Activated CD4-positive, alpha-beta T cell treated with anti-CD3 and anti-CD28 coated beads, Interleukin-2, amount 10 ng/mL, durations not matched to agents 7 days and 5 days (primary cell): ENCODE data around the gene LBX1. TPM values are rescaled to one million over a fixed set of nuclear protein-coding genes. Genes with fewer than 3 reads are reported as not detected.
A peak's percentile ranks its signal among the peaks of the same experiment; 100 is the strongest.

Experiments
- CTCF ChIA-PET: fragments of 350-600 bp; sonication (Branson Sonifier 250); formaldehyde crosslinking; loops from one replicate; lab custom pipeline; 2021; ENCODE audit warnings: antibody characterized with exemption; lab: Charles Lee
- POLR2A ChIA-PET: fragments of 350-600 bp; sonication (Branson Sonifier 250); formaldehyde crosslinking; loops from one replicate; lab custom pipeline; 2021; ENCODE audit warnings: antibody characterized with exemption; lab: Charles Lee
- DNase-seq: peaks from one replicate; pipeline ENCODE4 v3.0.0-alpha.2; 2020
- H3K27ac Mint-ChIP-seq: one replicate; pipeline ENCODE4 v1.8.0; 2021; ENCODE audit warnings: mild to moderate bottlenecking, moderate library complexity, mixed read lengths
- H3K27me3 Mint-ChIP-seq: one replicate; pipeline ENCODE4 v1.8.0; 2021; ENCODE audit warnings: mixed read lengths
- H3K36me3 Mint-ChIP-seq: one replicate; pipeline ENCODE4 v1.8.0; 2021; ENCODE audit warnings: low read depth, mixed read lengths
- H3K4me1 Mint-ChIP-seq: one replicate; pipeline ENCODE4 v1.8.0; 2021; ENCODE audit warnings: mixed read lengths
- H3K4me3 Mint-ChIP-seq: one replicate; pipeline ENCODE4 v1.8.0; 2021; ENCODE audit warnings: mild to moderate bottlenecking, moderate library complexity, mixed read lengths
- H3K9me3 Mint-ChIP-seq: one replicate; pipeline ENCODE4 v1.8.0; 2021; ENCODE audit warnings: mixed read lengths
- total RNA-seq, 2 experiments: library from RNA; stranded (reverse); gene quantifications; one replicate each; pipeline ENCODE4 v1.2.3, GENCODE V29; 2021

The LBX1 gene
- total RNA-seq, 2 experiments from 2014 or later = not detected

DNA sequence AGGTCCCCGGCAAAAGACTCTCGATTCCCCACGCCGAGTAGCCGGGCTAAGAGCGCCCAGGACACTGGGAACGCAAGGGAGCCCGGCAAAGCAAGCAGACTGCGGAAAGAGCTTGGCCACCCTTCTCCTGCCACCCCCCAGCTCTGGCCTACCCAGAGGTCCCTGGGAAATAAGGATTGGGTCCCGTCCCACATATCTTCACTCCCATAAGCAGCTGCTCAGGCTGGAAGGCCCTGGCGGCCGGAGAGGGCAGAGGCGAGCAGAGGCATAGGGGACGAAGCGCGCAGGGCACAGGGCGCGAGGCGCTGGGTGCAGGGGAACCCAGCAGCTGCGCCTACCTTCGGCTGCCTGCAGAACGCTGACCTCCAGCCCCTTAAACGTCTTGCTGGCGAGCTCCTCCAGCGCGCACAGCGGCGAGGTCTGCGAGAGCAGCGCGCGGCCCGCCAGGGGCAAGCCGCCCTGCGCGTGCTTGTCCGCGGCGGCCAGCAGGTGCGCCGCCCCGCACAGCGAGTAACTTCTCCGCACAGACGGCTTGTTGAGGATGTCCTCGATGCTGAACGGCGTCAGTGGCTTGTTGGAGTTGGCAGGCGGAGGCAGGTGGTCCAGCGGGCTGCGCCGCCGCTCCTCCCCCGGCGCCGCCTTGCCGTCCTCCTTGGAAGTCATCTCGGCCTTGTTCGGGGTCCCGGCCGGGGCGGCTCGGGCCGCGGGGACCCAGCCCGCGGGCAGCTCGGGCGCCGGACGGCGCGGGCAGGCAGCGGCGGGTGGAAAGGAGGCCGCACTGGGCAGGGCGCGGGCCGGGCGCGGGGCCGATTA, 904 bp downstream of the LBX1 start:
- ChIA-PET POLR2A (no interaction called here), CTCF (interaction anchor here (1.0 to 3.1 kb wide), 2 partner anchors 9 to 14 kb away, joined by 3 to 15 read pairs; no protein-coding TSS in a partner anchor)
- Mint-ChIP-seq H3K4me3 (peak overlapping the region; percentile 37), H3K36me3 (peaks cover 7% of the 10 kb centered on the region), H3K27me3 (peaks cover 74% of the 10 kb centered on the region), H3K4me1 (peaks cover 30% of the 10 kb centered on the region), H3K9me3 (no peaks in the 10 kb centered on the region), H3K27ac (peak overlapping the region; percentile 77)
- DNase-seq = no peak

DNA sequence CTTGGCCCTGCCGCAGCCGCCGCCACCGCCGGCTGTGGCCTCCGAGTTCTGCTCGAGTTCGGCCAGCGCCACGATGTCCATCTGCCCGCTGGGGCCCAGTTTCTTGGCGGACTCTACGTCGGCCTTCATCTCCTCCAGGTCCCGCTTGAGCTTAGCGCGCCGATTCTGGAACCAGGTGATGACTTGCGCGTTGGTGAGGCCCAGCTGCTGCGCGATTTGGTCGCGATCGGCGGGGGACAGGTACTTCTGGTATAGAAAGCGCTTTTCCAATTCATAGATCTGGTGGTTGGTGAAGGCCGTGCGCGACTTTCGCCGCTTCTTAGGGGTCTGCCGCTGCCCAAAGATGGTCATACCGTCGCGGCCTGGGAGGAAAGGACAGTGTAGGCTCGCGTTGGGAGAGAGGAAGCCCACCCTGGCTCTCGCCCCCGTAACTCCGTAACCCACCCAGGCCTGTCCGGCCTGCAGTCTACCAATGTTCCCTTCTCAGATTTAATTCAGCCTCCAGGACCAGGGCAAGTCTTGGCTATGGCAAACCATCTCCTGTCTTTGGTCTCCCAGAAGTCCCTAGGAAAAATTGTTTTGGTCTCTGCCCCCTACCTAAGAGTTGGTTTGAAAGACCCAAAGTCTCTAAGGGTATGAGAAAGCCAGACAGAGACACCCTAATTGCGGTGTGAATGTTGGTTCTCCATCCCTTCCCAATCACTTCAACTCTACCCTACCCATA, 1.7 kb downstream of the LBX1 start:
- no peak for DNase-seq
- ChIA-PET CTCF (interaction anchor here (1.0 to 3.1 kb wide), 2 partner anchors 8 to 13 kb away, joined by 3 to 15 read pairs; no protein-coding TSS in a partner anchor), POLR2A (no interaction called here)
- Mint-ChIP-seq H3K27me3 (peaks cover 73% of the 10 kb centered on the region), H3K4me3 (peak overlapping the region; percentile 37), H3K9me3 (no peaks in the 10 kb centered on the region), H3K27ac (peak overlapping the region; percentile 77), H3K4me1 (peaks cover 31% of the 10 kb centered on the region), H3K36me3 (peaks cover 7% of the 10 kb centered on the region)

DNA sequence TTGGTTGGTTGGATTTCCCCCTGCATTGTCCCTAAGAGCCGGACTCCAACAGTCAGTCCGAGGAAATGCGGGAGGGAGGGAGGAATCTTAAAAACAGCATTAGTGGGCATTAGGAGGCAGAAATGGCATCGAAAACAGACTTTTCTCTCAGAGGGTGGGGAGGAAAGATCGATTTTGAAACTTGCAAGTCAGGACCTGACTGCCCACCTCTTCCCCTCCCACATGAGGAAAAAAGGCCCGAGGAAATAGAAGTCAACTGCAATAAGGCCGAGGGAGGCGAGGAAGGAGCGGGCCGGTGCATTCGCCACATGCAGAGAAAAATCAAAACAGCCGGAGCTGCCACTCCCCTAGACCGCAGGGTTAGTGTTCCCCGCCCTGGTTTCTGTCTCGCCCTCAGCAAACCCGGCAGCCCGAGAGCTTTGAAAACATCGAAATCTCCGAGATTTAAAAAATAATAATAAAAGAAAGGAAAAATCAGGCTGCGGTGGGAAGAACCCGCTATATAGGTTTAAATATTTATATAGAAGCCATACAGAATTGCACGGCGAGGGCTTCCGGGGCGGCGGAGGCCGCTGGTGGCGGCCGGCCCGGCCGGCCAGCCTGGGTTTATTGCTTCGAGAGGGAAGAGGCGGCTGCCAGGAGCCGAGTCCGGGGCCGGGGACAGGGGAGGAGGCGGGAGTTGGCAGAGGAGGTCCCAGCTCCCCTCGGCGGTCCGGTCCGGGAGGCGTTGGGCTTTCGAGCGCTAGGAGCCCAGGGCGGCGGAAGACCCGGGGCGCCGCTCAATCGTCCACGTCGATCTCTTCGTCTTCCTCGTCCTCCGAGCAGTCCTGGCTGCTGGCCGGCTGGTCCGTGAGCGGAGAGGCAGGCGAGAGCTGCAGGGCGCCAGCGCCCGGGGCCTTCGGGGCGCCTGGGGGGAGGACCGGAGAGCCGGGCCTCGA, 2.5 kb downstream of the LBX1 start:
- H3K27me3 Mint-ChIP-seq = peaks cover 73% of the 10 kb centered on the region
- H3K4me1 Mint-ChIP-seq = peaks cover 35% of the 10 kb centered on the region
- DNase-seq = peak; percentile 27
- H3K36me3 Mint-ChIP-seq = peaks cover 7% of the 10 kb centered on the region
- peak overlapping the region; percentile 72 for H3K27ac Mint-ChIP-seq
- POLR2A ChIA-PET = no interaction called here
- H3K4me3 Mint-ChIP-seq = peak overlapping the region; percentile 47
- CTCF ChIA-PET = interaction anchor here (3.1 kb wide), 1 partner anchor 12 kb away, joined by 15 read pairs; no protein-coding TSS in a partner anchor
- H3K9me3 Mint-ChIP-seq = no peaks in the 10 kb centered on the region

DNA sequence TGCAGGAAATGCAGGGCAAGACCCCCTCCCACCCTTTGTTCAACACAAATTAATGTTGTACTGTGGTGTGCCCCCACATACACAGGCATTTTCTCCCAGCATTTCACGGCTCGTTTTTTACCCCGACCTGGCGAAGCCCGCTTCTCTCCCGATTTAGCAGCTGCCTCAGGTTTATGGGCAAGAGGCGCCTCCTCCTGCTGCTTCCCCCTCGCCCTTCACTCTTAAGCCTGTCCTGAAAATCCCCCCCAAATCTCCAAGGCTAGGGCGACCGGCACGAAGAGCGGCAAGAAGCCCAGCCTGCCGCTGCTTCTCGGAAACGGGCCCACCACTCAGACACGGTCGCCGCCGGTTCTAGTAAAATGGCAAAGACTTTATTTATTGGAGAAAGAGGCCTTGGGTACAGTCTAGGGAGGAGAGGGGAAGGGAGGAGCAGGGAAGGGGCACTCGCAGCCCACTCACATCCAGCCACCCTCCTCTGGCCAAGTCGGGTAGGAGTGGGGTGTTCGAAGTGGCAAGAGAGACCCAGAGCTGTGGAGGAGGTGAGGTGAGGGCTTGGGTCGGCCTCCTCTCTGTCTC, 3.3 kb downstream of the LBX1 start:
- no peak for DNase-seq
- Mint-ChIP-seq H3K27ac (peak overlapping the region; percentile 72), H3K4me1 (peaks cover 39% of the 10 kb centered on the region), H3K4me3 (peak overlapping the region; percentile 34), H3K27me3 (peaks cover 73% of the 10 kb centered on the region), H3K36me3 (peaks cover 7% of the 10 kb centered on the region), H3K9me3 (no peaks in the 10 kb centered on the region)
- CTCF ChIA-PET = no interaction called here
- POLR2A ChIA-PET = no interaction called here

DNA sequence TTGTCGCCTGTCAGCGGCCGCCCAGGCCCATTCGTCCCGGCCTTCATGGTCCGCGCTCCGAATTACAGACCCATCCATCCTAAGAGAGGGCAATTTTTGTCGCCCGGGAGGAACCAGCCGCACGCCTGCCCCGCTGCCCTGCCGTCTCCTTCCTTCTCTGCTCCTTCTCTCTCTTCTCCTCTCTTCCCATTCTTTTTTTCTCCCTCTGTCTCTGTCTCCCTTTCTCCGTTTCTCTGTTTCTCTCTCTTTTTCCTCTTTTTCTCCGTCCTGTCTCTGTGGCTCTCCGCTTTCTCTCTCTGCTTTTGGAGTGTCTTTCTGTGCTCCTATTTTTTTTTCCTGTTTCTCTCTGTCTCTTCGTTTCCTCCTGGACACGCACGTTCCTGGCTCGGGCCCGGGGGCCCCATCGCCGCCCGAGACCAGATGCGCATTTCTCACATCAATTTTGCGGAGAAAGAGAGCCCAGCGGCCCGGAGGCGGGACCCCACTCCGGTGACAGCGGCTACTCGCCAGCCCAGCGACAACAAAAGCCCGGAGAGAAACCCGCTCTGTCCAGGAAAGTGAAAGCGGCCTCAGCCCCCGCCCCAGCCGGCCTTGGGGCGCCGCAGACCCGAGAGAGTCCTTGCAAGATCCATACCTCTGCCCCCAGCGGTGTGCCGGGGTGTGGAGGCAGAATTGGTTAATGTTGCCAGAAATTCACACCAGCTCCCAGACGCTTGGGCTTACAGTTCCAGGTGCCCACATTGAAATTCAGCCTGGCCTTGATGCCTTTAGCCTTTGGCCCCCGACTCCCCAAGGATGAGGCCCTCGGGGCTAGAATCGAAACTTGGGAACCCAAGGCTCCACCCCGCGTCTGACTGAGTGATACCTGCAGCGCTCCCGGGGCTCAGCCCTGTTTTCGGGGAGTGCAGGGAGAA, 4.1 kb downstream of the LBX1 start:
- Mint-ChIP-seq H3K4me1 (peaks cover 36% of the 10 kb centered on the region), H3K27me3 (peaks cover 74% of the 10 kb centered on the region), H3K9me3 (no peaks in the 10 kb centered on the region), H3K27ac (peak overlapping the region; percentile 78), H3K4me3 (peak overlapping the region; percentile 32), H3K36me3 (peaks cover 5% of the 10 kb centered on the region)
- POLR2A ChIA-PET = no interaction called here
- no peak for DNase-seq
- CTCF ChIA-PET = no interaction called here

DNA sequence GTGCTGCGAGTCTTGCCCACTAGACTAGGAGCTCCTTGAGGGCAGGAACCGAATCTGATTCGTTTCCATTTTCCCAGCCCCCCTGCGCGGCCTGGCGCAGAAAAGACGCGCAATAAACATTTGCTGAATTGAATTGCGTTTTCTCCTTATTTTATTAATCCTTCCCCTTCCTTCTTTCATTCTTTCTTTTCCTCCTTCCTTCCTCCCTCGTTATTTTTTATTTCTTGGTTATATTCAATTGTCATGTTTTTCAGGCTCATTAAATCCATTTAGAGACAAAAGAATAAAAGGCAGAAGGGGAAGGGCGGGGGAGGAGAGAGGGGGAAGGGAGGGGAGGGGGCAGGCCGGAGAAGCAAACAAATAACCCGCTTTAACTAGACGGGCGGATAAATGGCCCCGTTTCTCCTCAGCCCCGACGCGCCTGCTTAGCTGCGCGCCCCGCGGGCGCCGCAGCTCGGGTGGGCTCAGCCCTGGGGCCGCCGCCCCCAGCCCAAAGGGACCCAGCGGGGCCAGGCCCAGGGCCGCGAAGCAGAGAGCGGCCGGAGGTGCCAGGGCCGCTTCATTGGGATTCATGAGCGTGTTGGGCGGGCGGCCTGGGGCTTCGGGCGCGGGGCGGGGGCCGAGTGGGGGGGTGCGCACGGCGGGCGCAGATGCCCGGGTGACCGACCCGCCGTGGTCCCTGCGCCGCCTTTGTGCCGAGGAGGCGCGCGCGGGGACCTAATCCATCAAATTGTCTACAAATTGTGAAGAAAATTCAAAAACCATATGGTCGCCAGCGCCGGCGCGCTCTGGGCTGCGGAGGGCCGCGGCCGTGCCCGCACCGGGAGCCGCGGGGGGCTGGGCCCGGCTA, 5.0 kb downstream of the LBX1 start:
- CTCF ChIA-PET = interaction anchor here (0.8 to 1.4 kb wide), 4 partner anchors 10 to 90 kb away, joined by 3 to 6 read pairs (median 3); no protein-coding TSS in a partner anchor
- Mint-ChIP-seq H3K27ac (peak overlapping the region; percentile 62), H3K27me3 (peaks cover 79% of the 10 kb centered on the region), H3K4me1 (peaks cover 36% of the 10 kb centered on the region), H3K4me3 (no peak overlapping the region), H3K36me3 (peaks cover 5% of the 10 kb centered on the region), H3K9me3 (no peaks in the 10 kb centered on the region)
- no peak for DNase-seq
- POLR2A ChIA-PET = no interaction called here

DNA sequence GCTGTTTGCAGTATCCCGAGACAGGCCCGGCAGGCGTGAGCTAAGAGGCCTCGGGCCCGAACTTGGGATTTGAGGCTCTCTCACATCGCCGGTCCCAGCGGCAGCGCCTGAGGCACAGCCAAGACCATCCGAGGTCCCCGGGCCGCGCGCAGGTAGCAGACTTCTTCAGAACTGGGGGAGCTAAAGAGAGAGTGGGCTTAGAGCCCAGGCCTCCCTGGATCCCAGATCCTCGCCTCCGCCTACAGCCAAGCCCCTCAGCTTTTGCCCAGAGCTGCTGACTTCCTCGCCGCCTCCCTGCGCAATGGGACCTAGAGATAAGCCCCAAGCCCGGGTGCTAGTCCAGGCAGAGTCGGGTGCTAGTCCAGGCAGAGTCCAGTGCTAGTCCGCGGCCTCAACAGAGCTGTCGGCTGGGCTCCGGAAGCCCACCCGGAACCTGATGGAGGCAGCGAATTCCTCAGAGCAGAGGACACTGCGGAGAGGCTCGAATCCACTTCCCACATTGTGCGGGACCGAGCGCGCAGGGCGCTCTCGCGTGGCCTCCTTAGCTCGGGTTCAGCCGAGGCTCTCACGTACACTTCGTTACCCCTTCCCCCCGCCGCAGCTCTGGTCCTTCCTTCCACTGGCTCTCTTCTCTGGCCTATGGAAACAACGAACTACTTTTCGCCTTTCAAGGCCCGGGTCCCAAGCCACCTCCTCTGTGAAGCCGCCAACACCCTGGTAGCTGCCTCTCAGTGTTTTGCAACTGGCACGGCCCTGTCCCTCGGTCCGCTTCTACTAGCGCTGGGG, 5.8 kb downstream of the LBX1 start:
- no peak overlapping the region for H3K4me3 Mint-ChIP-seq
- POLR2A ChIA-PET = no interaction called here
- H3K27me3 Mint-ChIP-seq = peaks cover 83% of the 10 kb centered on the region

DNA sequence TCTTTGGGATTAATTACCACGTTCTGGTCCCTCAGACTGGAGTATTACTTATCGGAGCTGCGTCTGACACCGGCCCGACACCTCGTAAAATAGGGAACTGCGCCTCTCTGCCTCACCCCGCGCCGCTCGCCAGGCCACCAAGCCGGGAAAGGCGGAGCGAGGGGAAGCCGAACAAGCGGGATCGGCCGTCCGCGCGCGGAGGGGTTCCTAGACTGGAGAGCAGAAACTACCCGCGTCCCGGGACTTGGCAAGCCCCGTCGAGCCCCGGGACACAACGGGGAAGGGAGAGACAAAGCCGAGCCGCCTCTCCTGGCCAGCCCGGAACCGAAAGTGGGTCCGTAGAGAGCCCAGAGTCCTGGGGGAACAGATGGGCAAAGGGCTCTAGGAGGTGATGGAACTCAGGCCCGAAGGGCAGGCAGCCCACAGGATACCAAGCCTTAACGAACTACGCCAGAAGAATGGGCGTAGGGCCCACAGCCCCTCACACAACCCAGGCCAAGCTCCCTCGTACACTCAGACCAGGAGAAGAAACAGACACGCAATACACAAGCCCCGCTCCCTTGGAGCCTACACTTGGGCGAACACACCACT, 6.5 kb downstream of the LBX1 start:
- Mint-ChIP-seq H3K27ac (no peak overlapping the region), H3K27me3 (peaks cover 85% of the 10 kb centered on the region), H3K36me3 (peaks cover 2% of the 10 kb centered on the region), H3K4me3 (peak overlapping the region; percentile 49), H3K9me3 (no peaks in the 10 kb centered on the region), H3K4me1 (peaks cover 32% of the 10 kb centered on the region)
- ChIA-PET CTCF (interaction anchor here (1.0 to 1.4 kb wide), 3 partner anchors 8 to 89 kb away, joined by 3 to 6 read pairs (median 3); no protein-coding TSS in a partner anchor), POLR2A (no interaction called here)
- no peak for DNase-seq

More for the DNA sequence above, 5.8 kb downstream of the LBX1 start:
- CTCF ChIA-PET = interaction anchor here (0.8 to 1.4 kb wide), 5 partner anchors 9 to 89 kb away, joined by 3 to 6 read pairs (median 3); no protein-coding TSS in a partner anchor
- no peaks in the 10 kb centered on the region for H3K9me3 Mint-ChIP-seq
- peaks cover 2% of the 10 kb centered on the region for H3K36me3 Mint-ChIP-seq
- H3K4me1 Mint-ChIP-seq = peaks cover 33% of the 10 kb centered on the region
- no peak for DNase-seq
- peak overlapping the region; percentile 62 for H3K27ac Mint-ChIP-seq

DNA sequence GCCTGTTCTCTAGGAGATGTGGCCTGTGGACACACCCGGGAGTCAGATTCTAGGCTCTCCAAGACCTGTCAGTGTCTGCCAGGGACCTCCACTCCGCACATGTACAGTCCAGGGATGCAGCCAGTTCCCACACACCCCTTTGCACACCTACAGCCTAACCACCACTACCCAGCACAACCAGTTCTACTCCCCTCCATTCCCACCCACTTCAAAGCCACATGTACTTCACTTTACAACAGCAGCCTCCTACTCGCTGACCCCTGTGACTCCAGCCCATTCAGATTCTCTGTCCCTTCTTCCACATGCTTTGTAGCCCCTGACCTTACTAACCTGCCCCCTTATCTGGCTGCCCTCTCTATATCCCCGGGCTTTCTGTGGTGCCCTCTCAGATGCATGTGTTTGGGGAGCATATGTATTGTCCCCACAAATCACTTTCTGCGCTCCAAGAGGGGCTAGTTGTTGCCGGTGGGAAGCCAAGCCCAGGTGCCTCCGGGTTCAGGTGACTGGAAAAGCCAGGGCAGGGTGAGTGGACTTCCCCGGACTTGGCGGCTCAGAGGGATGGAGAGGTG, 7.2 kb downstream of the LBX1 start:
- Mint-ChIP-seq H3K9me3 (no peaks in the 10 kb centered on the region), H3K4me3 (no peak overlapping the region), H3K27ac (no peak overlapping the region), H3K27me3 (peaks cover 88% of the 10 kb centered on the region), H3K4me1 (peaks cover 28% of the 10 kb centered on the region), H3K36me3 (peaks cover 2% of the 10 kb centered on the region)
- DNase-seq = no peak
- ChIA-PET POLR2A (no interaction called here), CTCF (no interaction called here)
